Endothelial cell of umbilical vein (primary cell): ENCODE measurements around the gene POU3F3. TPM values are rescaled to one million over a fixed set of nuclear protein-coding genes. Genes with fewer than 3 reads are reported as not detected.

Experiments used
- BruUV-seq: library from RNA; stranded (reverse); fragments of 400-500 nt; replicated peaks from 2 replicates; lab custom pipeline; 2021; lab: Mats Ljungman, UMichigan
- CTCF ChIA-PET: fragments of 300-600, 350-600 bp; sonication (Branson Sonifier 250); formaldehyde crosslinking; loops from one replicate; lab custom pipeline; 2021; ENCODE audit warnings: antibody characterized with exemption, inconsistent platforms; lab: Charles Lee
- POLR2A ChIA-PET: fragments of 300-600, 350-600 bp; sonication (Branson Sonifier 250); formaldehyde crosslinking; loops from one replicate; lab custom pipeline; 2021; ENCODE audit warnings: antibody characterized with exemption, inconsistent platforms; lab: Charles Lee
- DNase-seq: peaks from one replicate; pipeline ENCODE4 v3.0.0-alpha.2; 2011; ENCODE audit warnings: low read depth, low spot score
- FAIRE-seq: peaks from 2 replicates; lab custom pipeline; 2011; peaks lifted over from hg19 to GRCh38; lab: Jason Lieb, UNC
- H2AFZ ChIP-seq: 2 replicates; pipeline ENCODE4 v1.6.0; 2012; ENCODE audit warnings: low read depth, low read length, control low read depth, inconsistent platforms
- H3K27ac ChIP-seq: 2 replicates; pipeline ENCODE4 v1.5.1; 2011; ENCODE audit warnings: low read depth, mild to moderate bottlenecking, control low read depth, low read length, moderate library complexity; ENCODE audit not compliant: insufficient read depth
- H3K27me3 ChIP-seq, 2 experiments: 2 replicates each; pipeline versions ENCODE4 v1.6.0 to v1.6.1; 2011; ENCODE audit warnings: low read length in 2 of 2, mixed read lengths in 1 of 2; ENCODE audit not compliant: control insufficient read depth in 2 of 2, insufficient read depth in 2 of 2
- H3K36me3 ChIP-seq, 2 experiments: 2 replicates in 1 of 2; 3 replicates in 1 of 2; pipeline ENCODE4 v1.5.1; 2011; ENCODE audit warnings: low read length in 2 of 2, mild to moderate bottlenecking in 1 of 2, moderate library complexity in 1 of 2; ENCODE audit not compliant: control insufficient read depth in 2 of 2, insufficient read depth in 2 of 2; ENCODE audit errors: extremely low read depth in 1 of 2
- H3K4me1 ChIP-seq: 3 replicates; pipeline ENCODE4 v1.5.1; 2011; ENCODE audit warnings: mild to moderate bottlenecking, low read length; ENCODE audit not compliant: control insufficient read depth, insufficient read depth; ENCODE audit errors: extremely low read depth
- H3K4me2 ChIP-seq: 2 replicates; pipeline ENCODE4 v1.6.1; 2011; ENCODE audit warnings: low read length, control low read depth, mixed read lengths; ENCODE audit not compliant: insufficient read depth
- H3K4me3 ChIP-seq, 3 experiments: fragments of 200-600 bp in 1 of 3; sonication (generic), shearing (Covaris generic) in 1 of 3; replicated peaks in 1 of 3; 2 replicates each; pipeline ENCODE4 v1.5.1; 2011 to 2016; ENCODE audit warnings: control low read depth in 3 of 3, low read length in 3 of 3, mild to moderate bottlenecking in 2 of 3, inconsistent platforms in 1 of 3, low read depth in 1 of 3, moderate library complexity in 1 of 3; ENCODE audit not compliant: insufficient read depth in 1 of 3
- H3K79me2 ChIP-seq: 2 replicates; pipeline ENCODE4 v1.6.0; 2012; ENCODE audit warnings: low read length, inconsistent platforms; ENCODE audit not compliant: control insufficient read depth, insufficient read depth
- H3K9ac ChIP-seq: replicated peaks from 2 replicates; pipeline ENCODE3; 2011; ENCODE audit warnings: low read length, control low read depth; ENCODE audit not compliant: insufficient read depth; ENCODE audit errors: extremely low read depth
- H3K9me1 ChIP-seq: replicated peaks from 3 replicates; pipeline ENCODE4 v1.6.0; 2011; ENCODE audit warnings: mild to moderate bottlenecking, low read length; ENCODE audit not compliant: control insufficient read depth, insufficient read depth; ENCODE audit errors: extremely low read depth
- H3K9me3 ChIP-seq: replicated peaks from 2 replicates; pipeline ENCODE4 v1.5.1; 2012; ENCODE audit warnings: low read length, inconsistent platforms; ENCODE audit not compliant: control insufficient read depth, insufficient read depth
- H4K20me1 ChIP-seq: replicated peaks from 2 replicates; pipeline ENCODE3; 2011; ENCODE audit warnings: mild to moderate bottlenecking, low read length; ENCODE audit not compliant: control insufficient read depth, insufficient read depth; ENCODE audit errors: extremely low read depth
- EZH2 ChIP-seq: IDR thresholded peaks from 2 replicates; pipeline ENCODE4 v1.6.1; 2012; ENCODE audit warnings: borderline replicate concordance, low read depth, mild to moderate bottlenecking, moderate library complexity, low read length, inconsistent platforms; ENCODE audit not compliant: severe bottlenecking
- FOS ChIP-seq: IDR thresholded peaks from 2 replicates; pipeline ENCODE4 v1.6.1; 2011; ENCODE audit warnings: mild to moderate bottlenecking, low read length, moderate library complexity, borderline replicate concordance; ENCODE audit not compliant: insufficient read depth
- GATA2 ChIP-seq: IDR thresholded peaks from 2 replicates; pipeline ENCODE4 v1.7.0; 2011; ENCODE audit warnings: low read depth, mild to moderate bottlenecking, moderate library complexity, mixed read lengths, low read length; ENCODE audit not compliant: insufficient read length, insufficient read depth
- JUN ChIP-seq: IDR thresholded peaks from 2 replicates; pipeline ENCODE4 v1.6.1; 2011; ENCODE audit warnings: borderline replicate concordance, low read depth; ENCODE audit not compliant: insufficient read length, insufficient read depth
- MYC ChIP-seq: IDR thresholded peaks from one replicate; pipeline ENCODE4 v1.6.1; 2011; ENCODE audit warnings: mild to moderate bottlenecking, low read depth, low read length
- POLR2A ChIP-seq: IDR thresholded peaks from 2 replicates; pipeline ENCODE4 v1.6.1; 2012; ENCODE audit warnings: low read depth, mild to moderate bottlenecking, control low read depth, low read length
- POLR2AphosphoS5 ChIP-seq: IDR thresholded peaks from 2 replicates; pipeline ENCODE4 v1.6.1; 2012; ENCODE audit warnings: low read depth, mild to moderate bottlenecking, control low read depth, low read length, moderate library complexity; ENCODE audit not compliant: insufficient read depth
- dilution Hi-C: fragments of 300-500 bp; cut with MboI; formaldehyde crosslinking; loops from one replicate; pipeline ENCODE4 v1.15.0; 2019; ENCODE audit warnings: low sequenced_read_pairs; ENCODE audit not compliant: extremely low pct_ligation_motif_present
- intact Hi-C: fragments of 100-400 bp; cut with micrococcal nuclease; formaldehyde crosslinking; loops from one replicate; pipeline ENCODE4 v1.10.0; 2022
- polyA plus RNA-seq, 4 experiments: library from polyadenylated mRNA; depleted of rRNA in 3 of 4; stranded (reverse) in 3 of 4; unstranded in 1 of 4; fragments of >200 nt; gene quantifications; 2 replicates each; pipeline versions ENCODE4 v1.2.1 to v1.2.3, GENCODE V29; 2011 to 2012; ENCODE audit warnings: missing spikeins in 1 of 4
- total RNA-seq: library from RNA; stranded (reverse); gene quantifications from 2 replicates; pipeline ENCODE4 v1.2.3, GENCODE V29; 2021
- TF ChIP-seq, protein P1 (sequence below), 2 donors: IDR thresholded peaks; 1 replicate in 1 of 2; 2 replicates in 1 of 2; pipeline ENCODE4 v1.5.1; 2011; ENCODE audit warnings: low read length in 2 of 2, mild to moderate bottlenecking in 2 of 2, moderate library complexity in 2 of 2, control low read depth in 1 of 2, inconsistent platforms in 1 of 2, low read depth in 1 of 2; ENCODE audit not compliant: insufficient read depth in 1 of 2; ENCODE audit errors: extremely low read depth in 1 of 2
- TF ChIP-seq, protein P2 (sequence below): IDR thresholded peaks from 2 replicates; pipeline ENCODE4 v1.6.1; 2011; ENCODE audit not compliant: insufficient read depth, insufficient read length

The POU3F3 gene
- total and polyA plus RNA-seq, 2 donors (not counting 3 experiments of a cell fraction or from before 2014, with no cell fraction given): not detected

DNA sequence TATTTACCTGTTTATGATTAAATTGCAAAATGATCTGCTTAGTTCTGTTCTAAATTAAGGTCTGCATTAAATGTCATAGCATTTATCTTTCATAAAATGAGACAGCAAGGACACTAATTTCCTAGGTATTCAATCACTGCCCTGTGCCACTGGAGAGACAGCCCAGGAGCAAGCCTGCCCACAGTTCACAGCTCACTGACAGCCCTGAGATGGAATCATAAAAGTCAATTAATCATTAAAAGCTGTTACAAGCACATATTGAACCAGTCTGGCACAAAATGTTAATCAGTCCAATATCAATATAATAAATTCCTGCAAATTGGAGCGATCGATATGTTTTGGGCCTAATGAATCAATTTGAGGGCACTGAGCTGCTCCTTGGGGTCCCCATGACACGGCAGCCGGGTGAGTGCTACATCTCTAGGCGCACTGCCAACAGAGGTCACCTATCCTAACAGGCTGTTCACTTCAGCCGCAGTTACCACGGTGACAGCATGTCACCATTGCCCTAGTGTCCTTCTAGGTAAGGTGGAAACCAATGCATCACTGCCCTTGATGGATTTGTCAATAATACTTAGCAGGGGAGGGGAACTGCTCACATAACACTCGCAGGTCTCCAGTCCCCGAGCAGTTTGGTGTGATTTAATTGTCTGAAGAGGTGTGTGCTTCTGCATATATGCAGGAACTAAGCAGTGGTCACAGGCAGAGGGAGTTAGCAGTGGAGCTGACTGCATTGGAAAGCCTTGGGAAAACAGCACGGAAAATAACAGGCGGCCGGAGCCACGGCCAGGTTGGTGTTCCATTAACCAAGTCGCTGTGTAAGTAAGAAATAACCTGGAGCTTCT, 47.3 kb downstream of the POU3F3 start:
- H4K20me1 ChIP-seq: no peaks in the 10 kb centered on the region
- dilution Hi-C loops (no loop called here), intact Hi-C loops (no loop called here)
- H3K9ac ChIP-seq: no peak overlapping the region
- H3K9me1 ChIP-seq: no peaks in the 10 kb centered on the region
- no peak overlapping the region for H2AFZ ChIP-seq
- ChIA-PET CTCF (no interaction called here), POLR2A (no interaction called here)
- H3K4me3 ChIP-seq: no peak overlapping the region
- no peaks in the 10 kb centered on the region for H3K79me2 ChIP-seq
- no peak for DNase-seq
- FAIRE-seq: no peak
- TF ChIP-seq JUN (no peak), GATA2 (no peak), POLR2AphosphoS5 (no peak), FOS (no peak), POLR2A (no peak), EZH2 (no peak), MYC (no peak)
- TF ChIP-seq, protein P1, sequence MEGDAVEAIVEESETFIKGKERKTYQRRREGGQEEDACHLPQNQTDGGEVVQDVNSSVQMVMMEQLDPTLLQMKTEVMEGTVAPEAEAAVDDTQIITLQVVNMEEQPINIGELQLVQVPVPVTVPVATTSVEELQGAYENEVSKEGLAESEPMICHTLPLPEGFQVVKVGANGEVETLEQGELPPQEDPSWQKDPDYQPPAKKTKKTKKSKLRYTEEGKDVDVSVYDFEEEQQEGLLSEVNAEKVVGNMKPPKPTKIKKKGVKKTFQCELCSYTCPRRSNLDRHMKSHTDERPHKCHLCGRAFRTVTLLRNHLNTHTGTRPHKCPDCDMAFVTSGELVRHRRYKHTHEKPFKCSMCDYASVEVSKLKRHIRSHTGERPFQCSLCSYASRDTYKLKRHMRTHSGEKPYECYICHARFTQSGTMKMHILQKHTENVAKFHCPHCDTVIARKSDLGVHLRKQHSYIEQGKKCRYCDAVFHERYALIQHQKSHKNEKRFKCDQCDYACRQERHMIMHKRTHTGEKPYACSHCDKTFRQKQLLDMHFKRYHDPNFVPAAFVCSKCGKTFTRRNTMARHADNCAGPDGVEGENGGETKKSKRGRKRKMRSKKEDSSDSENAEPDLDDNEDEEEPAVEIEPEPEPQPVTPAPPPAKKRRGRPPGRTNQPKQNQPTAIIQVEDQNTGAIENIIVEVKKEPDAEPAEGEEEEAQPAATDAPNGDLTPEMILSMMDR (IDR thresholded peaks at IDR 0.05; ENCODE audit: extremely low read depth in 1 of 2, insufficient read depth in 1 of 2, low read depth in 1 of 2, low read length in 2 of 2): no peak
- TF ChIP-seq, protein P2, sequence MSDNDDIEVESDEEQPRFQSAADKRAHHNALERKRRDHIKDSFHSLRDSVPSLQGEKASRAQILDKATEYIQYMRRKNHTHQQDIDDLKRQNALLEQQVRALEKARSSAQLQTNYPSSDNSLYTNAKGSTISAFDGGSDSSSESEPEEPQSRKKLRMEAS: no peak
- no peaks in the 10 kb centered on the region for H3K36me3 ChIP-seq
- no TSS peak for BruUV-seq
- H3K4me1 ChIP-seq: no peaks in the 10 kb centered on the region
- H3K27me3 ChIP-seq: no peaks in the 10 kb centered on the region
- no peaks in the 10 kb centered on the region for H3K9me3 ChIP-seq
- H3K27ac ChIP-seq: no peak overlapping the region
- H3K4me2 ChIP-seq: no peak overlapping the region
